Naive B cell (primary cell): ENCODE results near the gene CDC34. TPM values are rescaled to one million over a fixed set of nuclear protein-coding genes. Genes with fewer than 3 reads are reported as not detected.
"Not testable (repeated sequence)": the region's sequence is repeated elsewhere in the genome, so short reads cannot be mapped to it uniquely, and the experiment has no call there.

Experiments
- ATAC-seq, 2 donors: fragments of 150-1000 bp; cut with Tn5 transposase; 2 replicates each; pipeline ENCODE4 v1.10.0; 2021; ENCODE audit warnings: low read depth in 2 of 2, mild to moderate bottlenecking in 2 of 2, moderate library complexity in 2 of 2
- DNase-seq: peaks from one replicate; pipeline ENCODE4 v3.0.0; 2022
- H3K27ac Mint-ChIP-seq, 6 donors: one replicate each; pipeline ENCODE4 v1.8.0; 2020 to 2022; ENCODE audit warnings: mild to moderate bottlenecking in 6 of 6, mixed read lengths in 6 of 6, moderate library complexity in 5 of 6, inconsistent platforms in 2 of 6
- H3K27me3 Mint-ChIP-seq, 3 donors: one replicate each; pipeline ENCODE4 v1.8.0; 2021 to 2022; ENCODE audit warnings: mixed read lengths in 3 of 3, mild to moderate bottlenecking in 1 of 3
- H3K36me3 Mint-ChIP-seq, 2 donors: one replicate each; pipeline ENCODE4 v1.8.0; 2020 to 2022; ENCODE audit warnings: mixed read lengths in 2 of 2, inconsistent platforms in 1 of 2, mild to moderate bottlenecking in 1 of 2
- H3K4me1 Mint-ChIP-seq, 3 donors: one replicate each; pipeline ENCODE4 v1.8.0; 2020 to 2022; ENCODE audit warnings: mixed read lengths in 3 of 3, inconsistent platforms in 1 of 3, mild to moderate bottlenecking in 1 of 3, moderate library complexity in 1 of 3
- H3K4me3 Mint-ChIP-seq, 8 donors: one replicate each; pipeline ENCODE4 v1.8.0; 2020 to 2022; ENCODE audit warnings: mild to moderate bottlenecking in 8 of 8, mixed read lengths in 8 of 8, moderate library complexity in 8 of 8, inconsistent platforms in 2 of 8
- H3K9me3 Mint-ChIP-seq, 7 donors: one replicate each; pipeline ENCODE4 v1.8.0; 2020 to 2022; ENCODE audit warnings: mixed read lengths in 7 of 7, mild to moderate bottlenecking in 5 of 7, inconsistent platforms in 2 of 7, moderate library complexity in 1 of 7
- polyA plus RNA-seq, 6 donors: library from polyadenylated mRNA; unstranded; fragments of 300-500 nt; fragmentation: Illumina TruSeq; gene quantifications; one replicate each; pipeline ENCODE4 v1.2.3, GENCODE V29; 2021; ENCODE audit warnings: low read depth in 6 of 6

Gene CDC34
- polyA plus RNA-seq, 6 donors from 2014 or later: 17.7 to 30.6 (median 19.4) TPM

- H3K27me3 Mint-ChIP-seq: no peaks in the 10 kb centered on the region
- ATAC-seq (no peak), DNase-seq (no peak)
- no peaks in the 10 kb centered on the region for H3K36me3 Mint-ChIP-seq
- no peak overlapping the region for H3K4me3 Mint-ChIP-seq
- H3K4me1 Mint-ChIP-seq: peaks cover 9 to 23% (median 20%) of the 10 kb centered on the region in 3 donors
- H3K9me3 Mint-ChIP-seq: no peaks in the 10 kb centered on the region
- H3K27ac Mint-ChIP-seq: no peak overlapping the region
These were observed 47.7 kb downstream of the CDC34 start for GRCh38 chr19:579111-579841.

DNA sequence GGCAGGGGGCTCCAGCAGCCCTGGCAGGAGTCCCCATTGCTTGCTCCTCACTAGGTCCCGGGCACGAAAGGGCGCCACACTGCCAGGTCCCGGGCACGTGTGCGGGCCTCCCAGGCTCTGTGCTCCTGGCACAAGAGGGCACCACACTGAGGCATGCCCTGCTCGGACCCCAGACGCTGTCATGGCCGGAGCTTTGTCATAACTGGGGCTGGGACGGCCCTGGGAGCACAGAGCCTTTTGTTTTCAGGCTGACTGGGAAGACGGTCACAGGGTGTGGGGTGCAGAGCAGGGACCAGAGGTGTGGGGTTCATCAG is 48.2 kb downstream of the CDC34 start:
- H3K9me3 Mint-ChIP-seq: no peaks in the 10 kb centered on the region
- H3K27ac Mint-ChIP-seq: no peak overlapping the region
- H3K27me3 Mint-ChIP-seq: no peaks in the 10 kb centered on the region
- H3K4me3 Mint-ChIP-seq: no peak overlapping the region
- no peaks in the 10 kb centered on the region for H3K36me3 Mint-ChIP-seq
- ATAC-seq (no peak), DNase-seq (no peak)
- peaks cover 4 to 19% (median 16%) of the 10 kb centered on the region in 3 donors for H3K4me1 Mint-ChIP-seq

DNA sequence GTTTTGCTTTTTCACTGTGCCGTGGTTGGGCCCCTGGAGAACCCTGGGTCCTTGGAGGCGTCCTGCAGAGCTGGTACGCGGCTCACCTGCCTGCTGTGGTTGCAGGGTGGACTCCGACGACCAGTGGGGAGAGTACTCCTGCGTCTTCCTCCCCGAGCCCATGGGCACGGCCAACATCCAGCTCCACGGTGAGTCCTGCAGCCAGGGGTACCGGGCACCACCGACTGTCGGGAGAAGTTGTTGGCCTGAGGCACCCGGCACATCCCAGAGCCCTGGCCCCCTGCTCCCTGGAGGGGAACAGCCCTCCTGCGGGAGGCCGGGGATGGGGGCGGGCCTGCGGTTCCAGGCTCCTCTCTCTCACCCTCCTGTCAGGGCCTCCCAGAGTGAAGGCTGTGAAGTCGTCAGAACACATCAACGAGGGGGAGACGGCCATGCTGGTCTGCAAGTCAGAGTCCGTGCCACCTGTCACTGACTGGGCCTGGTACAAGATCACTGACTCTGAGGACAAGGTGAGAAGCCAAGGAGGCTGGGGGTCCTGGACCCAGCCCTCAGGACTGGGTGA is 48.8 kb downstream of the CDC34 start:
- Mint-ChIP-seq H3K36me3 (no peaks in the 10 kb centered on the region), H3K27ac (no peak overlapping the region), H3K4me3 (no peak overlapping the region), H3K9me3 (no peaks in the 10 kb centered on the region), H3K4me1 (peaks cover 0 to 14% (median 12%) of the 10 kb centered on the region in 3 donors), H3K27me3 (no peaks in the 10 kb centered on the region)
- DNase-seq (no peak), ATAC-seq (no peak)

- H3K9me3 Mint-ChIP-seq: no peaks in the 10 kb centered on the region
- no peak overlapping the region for H3K4me3 Mint-ChIP-seq
- H3K36me3 Mint-ChIP-seq: no peaks in the 10 kb centered on the region
- H3K27me3 Mint-ChIP-seq: peaks cover 0 to 9% (median 0%) of the 10 kb centered on the region in 3 donors
- peaks cover 0 to 12% (median 4%) of the 10 kb centered on the region in 3 donors for H3K4me1 Mint-ChIP-seq
- ATAC-seq (no peak), DNase-seq (no peak)
- no peak overlapping the region for H3K27ac Mint-ChIP-seq
These were observed 50.0 kb downstream of the CDC34 start for GRCh38 chr19:581399-582111.

- Mint-ChIP-seq H3K27me3 (peaks cover 0 to 9% (median 0%) of the 10 kb centered on the region in 3 donors), H3K9me3 (no peaks in the 10 kb centered on the region), H3K4me3 (no peak overlapping the region), H3K27ac (peak overlapping the region in 1 of 6 donors; percentile 49), H3K36me3 (no peaks in the 10 kb centered on the region), H3K4me1 (peaks cover 0 to 10% (median 0%) of the 10 kb centered on the region in 3 donors)
- DNase-seq: no peak
- no peak for ATAC-seq
These were observed 51.1 kb downstream of the CDC34 start for GRCh38 chr19:582497-583197.

GRCh38 chr19:583198-583967 is 51.8 kb downstream of the CDC34 start:
- Mint-ChIP-seq H3K4me3 (no peak overlapping the region), H3K9me3 (no peaks in the 10 kb centered on the region), H3K36me3 (no peaks in the 10 kb centered on the region), H3K27me3 (peaks cover 3 to 14% (median 4%) of the 10 kb centered on the region in 3 donors), H3K27ac (peak overlapping the region in 1 of 6 donors; percentile 34), H3K4me1 (peaks cover 0 to 12% (median 2%) of the 10 kb centered on the region in 3 donors)
- DNase-seq (no peak), ATAC-seq (no peak)

DNA sequence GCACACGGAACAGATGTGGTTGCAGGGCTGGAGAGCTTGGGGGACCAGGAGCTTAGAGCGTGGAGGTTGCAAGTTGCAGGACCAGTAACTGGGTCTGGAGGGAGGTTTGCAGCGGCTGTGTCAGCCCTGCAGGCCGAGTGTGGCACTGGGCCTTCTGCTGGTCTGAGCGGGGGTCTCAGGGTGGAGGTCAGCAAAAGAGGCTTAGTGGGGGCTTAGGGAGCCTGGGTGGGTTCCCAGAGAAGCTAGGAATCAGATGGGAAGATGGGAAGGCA is 52.3 kb downstream of the CDC34 start:
- Mint-ChIP-seq H3K4me3 (no peak overlapping the region), H3K27ac (peak overlapping the region in 1 of 6 donors; percentile 34)

DNA sequence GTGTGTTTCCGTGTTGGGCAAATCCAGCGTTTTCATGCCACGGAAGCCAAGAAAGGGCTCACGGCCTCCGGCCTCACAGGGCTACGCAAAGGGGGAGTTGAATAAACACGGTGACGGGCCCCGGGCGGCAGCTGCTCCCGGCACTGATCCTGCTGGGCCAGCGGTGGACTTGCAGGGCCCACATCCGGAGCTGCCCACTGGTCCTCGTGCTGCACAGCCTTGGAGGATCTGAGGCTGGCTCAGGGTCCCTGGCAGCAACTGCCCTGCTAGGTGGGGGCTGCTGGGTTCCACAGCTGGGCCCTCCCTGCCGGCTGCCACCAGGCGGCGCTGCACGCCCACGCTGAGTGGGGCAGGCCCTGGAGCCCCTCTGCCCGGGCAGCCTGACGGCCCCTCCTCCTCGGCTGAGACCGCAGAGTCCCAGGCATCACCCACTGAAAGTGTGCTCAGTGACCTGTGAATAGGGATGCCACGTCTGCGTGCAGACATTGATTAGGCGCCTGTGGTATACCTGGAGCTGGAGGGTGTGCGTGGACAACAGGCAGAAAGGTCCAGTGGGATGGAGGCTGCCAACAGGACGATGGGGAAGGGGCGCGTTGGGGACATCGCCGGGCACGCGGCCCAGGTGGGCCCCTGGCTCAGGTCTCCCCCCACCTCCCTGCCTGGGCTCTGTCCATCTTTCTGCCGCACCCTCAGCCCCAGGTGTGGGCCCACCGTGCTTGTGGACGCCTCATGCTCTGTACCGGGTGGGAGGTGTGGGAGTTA is 52.9 kb downstream of the CDC34 start:
- H3K27ac Mint-ChIP-seq: no peak overlapping the region
- H3K4me1 Mint-ChIP-seq: peaks cover 0 to 11% (median 2%) of the 10 kb centered on the region in 3 donors
- no peaks in the 10 kb centered on the region for H3K36me3 Mint-ChIP-seq
- DNase-seq (peak; percentile 67), ATAC-seq (peak; percentile 82)
- peaks cover 4 to 23% (median 5%) of the 10 kb centered on the region in 3 donors for H3K27me3 Mint-ChIP-seq
- no peaks in the 10 kb centered on the region for H3K9me3 Mint-ChIP-seq
- no peak overlapping the region for H3K4me3 Mint-ChIP-seq

More for the DNA sequence above, 52.3 kb downstream of the CDC34 start:
- Mint-ChIP-seq H3K27me3 (peaks cover 4 to 19% (median 5%) of the 10 kb centered on the region in 3 donors), H3K9me3 (no peaks in the 10 kb centered on the region), H3K4me1 (peaks cover 0 to 11% (median 2%) of the 10 kb centered on the region in 3 donors), H3K36me3 (no peaks in the 10 kb centered on the region)
- DNase-seq: no peak
- no peak for ATAC-seq

GRCh38 chr19:585146-585545 is 53.6 kb downstream of the CDC34 start:
- peaks cover 4 to 23% (median 5%) of the 10 kb centered on the region in 3 donors for H3K27me3 Mint-ChIP-seq
- H3K27ac Mint-ChIP-seq, H3K9me3 Mint-ChIP-seq, ATAC-seq, DNase-seq, H3K4me3 Mint-ChIP-seq, H3K36me3 Mint-ChIP-seq: not testable (repeated sequence)
- H3K4me1 Mint-ChIP-seq: peaks cover 0 to 11% (median 2%) of the 10 kb centered on the region in 3 donors

DNA sequence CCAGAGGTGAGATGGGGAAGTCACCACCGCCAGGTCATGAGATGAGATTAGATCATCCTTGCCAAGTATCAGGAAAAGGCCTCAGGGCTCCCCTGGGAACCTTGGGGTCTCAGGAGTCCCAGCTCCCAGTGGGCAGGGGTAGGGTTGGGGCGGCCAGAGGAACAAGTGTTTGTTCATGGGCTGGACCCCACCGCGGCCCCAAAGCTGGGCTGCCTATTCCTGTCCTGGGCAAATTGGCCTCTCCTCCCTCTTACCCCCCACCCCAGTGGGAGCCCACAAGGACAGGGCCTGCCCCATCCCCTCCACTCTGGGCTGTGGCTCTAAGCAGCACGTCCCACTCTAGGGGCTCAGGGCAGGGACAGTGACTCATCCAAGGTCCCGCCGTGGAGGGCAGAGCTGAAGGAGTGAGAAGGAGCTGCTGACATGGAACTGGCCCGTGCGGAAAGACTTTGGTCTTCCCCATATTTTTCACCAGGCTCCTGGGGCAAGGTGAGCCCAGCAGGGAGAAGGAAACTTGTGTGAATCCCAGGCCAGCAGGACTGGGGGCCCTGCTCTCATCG is 54.1 kb downstream of the CDC34 start:
- Mint-ChIP-seq H3K4me3 (no peak overlapping the region), H3K4me1 (peaks cover 0 to 11% (median 2%) of the 10 kb centered on the region in 3 donors), H3K36me3 (no peaks in the 10 kb centered on the region), H3K27me3 (peaks cover 4 to 23% (median 5%) of the 10 kb centered on the region in 3 donors), H3K9me3 (no peaks in the 10 kb centered on the region), H3K27ac (no peak overlapping the region)
- no peak for ATAC-seq
- DNase-seq: no peak

GRCh38 chr19:588093-588740 is 56.7 kb downstream of the CDC34 start:
- ATAC-seq: peak; percentile 45 to 47
- Mint-ChIP-seq H3K9me3 (no peaks in the 10 kb centered on the region), H3K27me3 (peaks cover 4 to 43% (median 5%) of the 10 kb centered on the region in 3 donors), H3K4me1 (peaks cover 2 to 11% (median 5%) of the 10 kb centered on the region in 3 donors), H3K36me3 (no peaks in the 10 kb centered on the region), H3K4me3 (peak overlapping the region in 4 of 8 donors; percentile 32 to 63 (median 52)), H3K27ac (no peak overlapping the region)
- peak; percentile 33 for DNase-seq
